Measurements from ENCODE around the gene ZFAND3.

DNA sequence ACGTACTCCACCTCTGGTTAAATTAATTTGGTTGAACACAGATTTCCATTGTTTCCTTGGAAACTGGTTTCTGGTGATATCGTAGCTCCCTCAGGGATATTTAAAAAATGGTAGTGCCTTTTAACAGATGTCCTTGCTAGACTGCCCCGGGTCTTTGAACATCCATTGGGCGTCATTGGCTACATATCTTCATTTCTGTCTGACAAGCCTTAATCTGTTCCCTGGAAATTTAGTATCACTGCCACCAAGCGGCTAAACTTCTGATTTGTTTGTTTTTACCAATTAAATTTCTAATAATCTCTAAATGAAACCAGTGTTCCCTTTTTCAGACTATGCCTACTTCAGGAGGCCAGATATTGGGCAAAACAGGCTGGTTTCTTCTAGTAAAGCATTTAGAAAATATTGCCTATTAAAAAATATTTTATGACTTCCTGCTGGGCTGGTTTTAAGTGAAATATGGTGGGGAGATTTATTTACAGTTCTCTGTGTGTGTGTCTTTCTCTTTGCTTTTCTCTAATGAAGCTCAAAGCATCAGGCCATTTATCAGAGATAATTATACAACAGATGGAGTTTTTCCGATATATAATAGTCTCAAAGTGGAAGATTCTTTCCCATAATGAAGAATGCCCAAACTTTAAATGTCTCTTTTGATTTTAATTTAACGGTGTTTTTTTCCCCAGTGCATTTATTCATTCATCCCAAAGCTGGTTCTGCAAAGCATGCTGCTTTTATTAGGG lies 249.5 kb downstream of the ZFAND3 start:
- TF ChIP-seq, protein P1, sequence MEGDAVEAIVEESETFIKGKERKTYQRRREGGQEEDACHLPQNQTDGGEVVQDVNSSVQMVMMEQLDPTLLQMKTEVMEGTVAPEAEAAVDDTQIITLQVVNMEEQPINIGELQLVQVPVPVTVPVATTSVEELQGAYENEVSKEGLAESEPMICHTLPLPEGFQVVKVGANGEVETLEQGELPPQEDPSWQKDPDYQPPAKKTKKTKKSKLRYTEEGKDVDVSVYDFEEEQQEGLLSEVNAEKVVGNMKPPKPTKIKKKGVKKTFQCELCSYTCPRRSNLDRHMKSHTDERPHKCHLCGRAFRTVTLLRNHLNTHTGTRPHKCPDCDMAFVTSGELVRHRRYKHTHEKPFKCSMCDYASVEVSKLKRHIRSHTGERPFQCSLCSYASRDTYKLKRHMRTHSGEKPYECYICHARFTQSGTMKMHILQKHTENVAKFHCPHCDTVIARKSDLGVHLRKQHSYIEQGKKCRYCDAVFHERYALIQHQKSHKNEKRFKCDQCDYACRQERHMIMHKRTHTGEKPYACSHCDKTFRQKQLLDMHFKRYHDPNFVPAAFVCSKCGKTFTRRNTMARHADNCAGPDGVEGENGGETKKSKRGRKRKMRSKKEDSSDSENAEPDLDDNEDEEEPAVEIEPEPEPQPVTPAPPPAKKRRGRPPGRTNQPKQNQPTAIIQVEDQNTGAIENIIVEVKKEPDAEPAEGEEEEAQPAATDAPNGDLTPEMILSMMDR (IDR thresholded peaks at IDR 0.05) = no peak
- TF ChIP-seq EP300 (IDR thresholded peaks at IDR 0.05) = no peak

Measured in stomach (tissue), 4 donors.